ENCODE data around the gene FGF23. TPM values are rescaled to one million over a fixed set of nuclear protein-coding genes. Genes with fewer than 3 reads are reported as not detected.

FGF23 gene
- polyA plus RNA-seq, 3 donors: not detected

DNA sequence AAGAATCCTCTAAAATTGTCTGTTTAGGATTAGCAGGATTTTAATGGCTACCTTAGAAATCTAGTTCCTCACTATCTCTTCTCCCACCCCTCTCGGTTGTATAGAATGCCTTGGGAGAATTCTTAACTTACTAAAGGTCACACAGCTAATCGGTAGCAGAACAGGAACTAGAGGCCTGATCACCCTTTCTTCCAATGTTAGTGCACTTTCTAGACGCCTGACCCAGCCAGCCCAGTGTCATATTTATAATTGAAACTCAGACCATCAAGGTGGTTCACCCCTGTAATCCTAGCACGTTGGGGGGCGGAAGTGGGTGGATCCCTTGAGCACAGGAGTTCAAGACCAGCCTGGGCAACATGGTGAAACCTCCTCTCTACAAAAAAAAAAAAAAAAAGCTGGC is 56.8 kb downstream of the FGF23 start:
- H3K4me1 Mint-ChIP-seq: peaks cover 38% of the 10 kb centered on the region
- H3K27me3 Mint-ChIP-seq (ENCODE audit: low read depth in 3 of 3): peaks cover 5 to 8% (median 5%) of the 10 kb centered on the region in 3 donors
- peaks cover 38% of the 10 kb centered on the region for H4K20me1 ChIP-seq (ENCODE audit: insufficient read depth, low read length)
- H2AFZ ChIP-seq (ENCODE audit: insufficient read depth, low read depth, low read length, poor library complexity, severe bottlenecking): no peak overlapping the region
- DNase-seq: peak in 2 of 3 donors; percentile 4 to 5
- peaks cover 5 to 8% of the 10 kb centered on the region in 2 donors for H3K36me3 ChIP-seq (replicated peaks in 1 of 2; ENCODE audit: control insufficient read depth in 1 of 2, insufficient read depth in 2 of 2, low read length in 2 of 2)
- 67% methylated on average over 1 of the region's 5 CpGs for WGBS (ENCODE audit: insufficient coverage)
- H3K4me2 ChIP-seq (replicated peaks; ENCODE audit: extremely low read depth, low read length, poor library complexity, severe bottlenecking): peak overlapping the region; percentile 83
- peak overlapping the region; percentile 59 to 87 (median 78) for H3K27ac Mint-ChIP-seq
- H3K4me3 Mint-ChIP-seq: peak overlapping the region; percentile 31 to 65
- peak overlapping the region; percentile 49 to 50 for H3K27ac ChIP-seq (ENCODE audit: low read depth in 1 of 2, low read length in 2 of 2)
- no peaks in the 10 kb centered on the region for H3K27me3 ChIP-seq (ENCODE audit: control insufficient read depth in 2 of 2, insufficient read depth in 2 of 2, low read length in 2 of 2)
- no peak for TF ChIP-seq CTCF (IDR thresholded peaks at IDR 0.05)
- intact Hi-C loops (cut with micrococcal nuclease): loop anchor here (5.0 to 10.0 kb wide), 4 partner anchors 35 to 1018 kb away; partner anchors contain the start of genes AKAP3 (in 1 of the 2), NDUFA9 (in 1 of the 2) and RAD51AP1 (in 1 of the 2)
- peaks cover 33 to 37% of the 10 kb centered on the region in 2 donors for H3K4me1 ChIP-seq (ENCODE audit: control insufficient read depth in 1 of 2, insufficient read depth in 2 of 2, low read length in 2 of 2)
- H3K79me2 ChIP-seq (ENCODE audit: insufficient read depth, low read length): peaks cover 62% of the 10 kb centered on the region
- H3K36me3 Mint-ChIP-seq: peaks cover 11 to 13% of the 10 kb centered on the region in 2 donors
- no peak overlapping the region for H3K9ac ChIP-seq (ENCODE audit: insufficient read depth, low read length, poor library complexity, severe bottlenecking)
- peaks cover 0 to 2% (median 0%) of the 10 kb centered on the region in 7 donors for H3K9me3 Mint-ChIP-seq
- H3K9me3 ChIP-seq (replicated peaks in 1 of 2; ENCODE audit: control insufficient read depth in 1 of 2, insufficient read depth in 1 of 2, low read length in 2 of 2): no peaks in the 10 kb centered on the region
- H3K4me3 ChIP-seq (replicated peaks in 1 of 3; ENCODE audit: low read depth in 2 of 3, low read length in 3 of 3): peak overlapping the region in 1 of 3 experiments; percentile 95

- intact Hi-C loops (cut with micrococcal nuclease): loop anchor here (5.0 to 10.0 kb wide), 4 partner anchors 34 to 1016 kb away; partner anchors contain the start of genes AKAP3 (in 1 of the 2), NDUFA9 (in 1 of the 2) and RAD51AP1 (in 1 of the 2)
Observed at GRCh38 chr12:4320853-4321701, 58.4 kb downstream of the FGF23 start, which contains the start of gene TIGAR. Gene TIGAR (plus strand): TSS chr12:4321213. CDS start chr12:4321272, 59 bp downstream.

More at GRCh38 chr12:4320853-4321701, 58.4 kb downstream of the FGF23 start, which contains the start of gene TIGAR:
- peak within 1 kb of the TSS; percentile 91 for H3K9ac ChIP-seq (ENCODE audit: insufficient read depth, low read length, poor library complexity, severe bottlenecking)
- Mint-ChIP-seq H3K4me1 (peaks cover 34% of the 10 kb centered on the region), H3K4me3 (peak within 1 kb of the TSS; percentile 95 to 97), H3K27me3 (ENCODE audit: low read depth in 3 of 3) (peaks cover 5 to 11% (median 5%) of the 10 kb centered on the region in 3 donors), H3K36me3 (peaks cover 10 to 11% of the 10 kb centered on the region in 2 donors), H3K27ac (peak within 1 kb of the TSS; percentile 92 to 98 (median 95)), H3K9me3 (peaks cover 0 to 2% (median 0%) of the 10 kb centered on the region in 7 donors)
- no peaks in the 10 kb centered on the region for H3K9me3 ChIP-seq (replicated peaks in 1 of 2; ENCODE audit: control insufficient read depth in 1 of 2, insufficient read depth in 1 of 2, low read length in 2 of 2)
- H2AFZ ChIP-seq (ENCODE audit: insufficient read depth, low read depth, low read length, poor library complexity, severe bottlenecking): peak within 1 kb of the TSS; percentile 94
- H4K20me1 ChIP-seq (ENCODE audit: insufficient read depth, low read length): peaks cover 22% of the 10 kb centered on the region
- H3K4me2 ChIP-seq (replicated peaks; ENCODE audit: extremely low read depth, low read length, poor library complexity, severe bottlenecking): peak within 1 kb of the TSS; percentile 83
- peaks cover 47% of the 10 kb centered on the region for H3K79me2 ChIP-seq (ENCODE audit: insufficient read depth, low read length)
- no peaks in the 10 kb centered on the region for H3K27me3 ChIP-seq (ENCODE audit: control insufficient read depth in 2 of 2, insufficient read depth in 2 of 2, low read length in 2 of 2)
- H3K4me3 ChIP-seq (replicated peaks in 1 of 3; ENCODE audit: low read depth in 2 of 3, low read length in 3 of 3): peak within 1 kb of the TSS; percentile 75 to 96 (median 95)
- TF ChIP-seq CTCF (IDR thresholded peaks at IDR 0.05): no peak
- DNase-seq: peak; percentile 93 to 94 (median 93)
- H3K27ac ChIP-seq (ENCODE audit: low read depth in 1 of 2, low read length in 2 of 2): peak within 1 kb of the TSS; percentile 89 to 96
- WGBS (ENCODE audit: insufficient coverage): under 1% methylated on average over 57 of the region's 76 CpGs
- H3K36me3 ChIP-seq (replicated peaks in 1 of 2; ENCODE audit: control insufficient read depth in 1 of 2, insufficient read depth in 2 of 2, low read length in 2 of 2): peaks cover 5 to 8% of the 10 kb centered on the region in 2 donors
- peaks cover 33 to 37% of the 10 kb centered on the region in 2 donors for H3K4me1 ChIP-seq (ENCODE audit: control insufficient read depth in 1 of 2, insufficient read depth in 2 of 2, low read length in 2 of 2)
